Hematopoietic multipotent progenitor cell (in vitro differentiated cells): ENCODE measurements around the gene EIF4E3. TPM values are rescaled to one million over a fixed set of nuclear protein-coding genes. Genes with fewer than 3 reads are reported as not detected.

Experiments
- DNase-seq, 3 donors: peaks; one replicate each; pipeline ENCODE4 v3.0.0-alpha.2; 2011 to 2015; ENCODE audit warnings: low read depth in 2 of 3, low spot score in 2 of 3
- total RNA-seq: library from RNA; depleted of rRNA; stranded (reverse); fragments of >200 nt; gene quantifications from one replicate; pipeline ENCODE4 v1.2.3, GENCODE V29; 2012

Gene EIF4E3
- total RNA-seq, 1 donor, result 8.6 TPM

DNA sequence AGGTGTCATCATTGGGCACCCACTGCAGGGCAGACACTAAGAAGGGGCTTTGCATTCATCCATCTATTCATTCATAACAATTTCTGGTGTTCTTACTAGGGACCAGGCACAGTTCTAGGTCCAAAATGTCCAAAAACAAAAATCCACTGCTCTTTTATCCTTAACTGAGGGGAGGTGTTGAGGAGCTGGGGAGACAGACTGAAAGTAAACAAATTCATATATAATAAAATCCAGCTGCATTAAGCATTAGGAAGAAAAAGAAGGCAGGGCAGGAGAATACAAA, 1.1 kb downstream of the EIF4E3 start:
- no peak for DNase-seq

DNA sequence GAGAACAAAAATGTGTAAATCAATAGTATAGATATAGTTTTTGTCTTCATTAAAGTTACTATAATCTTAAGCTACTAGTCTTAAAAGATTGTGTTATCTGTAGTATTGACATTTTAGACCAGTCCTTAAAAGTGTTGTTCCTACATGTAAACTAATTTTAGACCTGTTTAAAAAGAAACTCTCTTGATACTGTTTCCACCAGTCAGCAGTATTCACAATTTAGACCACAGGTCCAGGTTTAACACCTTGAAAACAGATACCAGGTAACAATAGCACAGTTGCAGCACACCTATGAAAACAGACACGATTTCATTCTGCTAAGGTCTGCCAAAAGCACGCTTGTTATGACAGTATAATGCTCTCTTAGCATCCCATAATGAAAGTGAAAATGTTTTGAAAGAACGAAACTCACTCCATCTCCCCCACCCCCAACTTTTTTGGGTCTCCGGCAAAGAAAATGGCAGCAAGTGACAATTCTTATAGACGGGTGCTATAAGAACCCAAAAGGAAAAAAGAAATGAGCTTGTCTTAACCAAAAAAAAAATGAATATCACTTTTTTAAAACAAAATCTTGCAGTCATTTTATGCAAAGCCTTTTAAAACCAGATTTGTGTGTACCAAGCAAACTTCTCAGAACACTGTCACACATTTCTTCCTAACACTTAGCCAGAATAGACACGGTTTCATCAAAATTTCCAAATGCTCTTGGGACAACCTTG, 1.6 kb downstream of the EIF4E3 start:
- peak in 2 of 3 donors; percentile 52 to 79 for DNase-seq

DNA sequence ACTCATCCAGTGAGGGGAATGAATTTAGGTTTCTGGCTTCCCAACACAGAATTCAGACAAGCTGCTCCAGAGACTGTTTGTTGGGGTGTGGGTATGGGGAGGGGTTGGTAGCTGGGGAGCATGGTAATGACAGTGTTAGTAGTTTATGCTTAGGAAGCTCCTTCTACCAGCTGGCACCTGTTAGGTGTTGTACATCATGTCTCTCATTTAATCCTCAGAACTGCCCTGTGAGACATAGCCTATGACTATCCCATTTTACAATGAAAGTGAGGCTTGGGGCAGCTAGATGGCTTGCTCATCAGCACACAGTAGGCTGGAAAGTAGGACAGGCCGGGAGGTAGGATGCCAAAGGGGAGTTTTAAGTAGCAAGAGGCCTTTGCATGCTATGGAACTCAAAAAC, 2.5 kb downstream of the EIF4E3 start:
- no peak for DNase-seq

DNA sequence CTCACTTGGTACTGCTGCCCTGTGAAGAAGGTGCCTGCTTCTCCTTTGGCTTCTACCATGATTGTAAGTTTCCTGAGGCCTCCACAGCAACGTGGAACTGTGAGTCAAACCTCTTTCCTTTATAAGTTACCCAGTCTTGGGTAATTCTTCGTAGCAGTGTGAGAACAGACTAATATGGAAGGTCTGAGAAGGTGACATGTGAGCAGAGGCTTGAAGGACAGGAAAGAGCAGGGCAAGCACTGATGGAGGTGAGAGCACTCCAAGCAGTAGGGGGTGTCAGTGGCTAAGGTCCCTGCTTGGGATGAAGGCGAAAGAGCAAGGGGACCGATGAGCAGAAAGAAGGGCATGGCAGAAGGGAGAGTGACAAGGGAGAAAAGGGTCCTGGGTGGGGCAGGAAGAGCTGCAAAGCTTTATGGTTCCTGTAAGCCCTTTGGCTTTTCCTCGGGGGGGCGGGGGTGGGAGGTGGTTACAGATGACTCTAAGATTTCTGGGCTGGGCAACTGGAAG, 3.5 kb downstream of the EIF4E3 start:
- DNase-seq, result peak in 1 of 3 donors; percentile 40

DNA sequence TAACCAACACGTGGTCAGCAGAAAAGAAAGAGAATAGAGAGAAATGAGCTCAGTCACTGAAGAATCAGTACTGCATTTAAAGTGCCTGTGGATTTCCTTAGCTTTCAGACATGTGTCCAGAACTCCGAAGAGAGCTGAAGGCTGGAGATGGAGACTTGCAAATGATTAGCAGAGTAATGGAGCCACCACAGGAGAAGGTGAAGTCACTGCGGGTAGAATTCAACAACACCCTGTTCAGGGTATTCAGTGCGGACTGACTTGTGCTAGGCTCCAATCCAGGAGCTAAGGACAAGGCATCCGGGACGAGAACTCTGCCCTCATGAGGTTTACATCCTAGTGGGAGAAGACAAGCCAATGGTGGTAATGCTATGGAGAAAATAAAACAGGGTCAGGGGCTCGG, 4.2 kb downstream of the EIF4E3 start:
- DNase-seq, result no peak

DNA sequence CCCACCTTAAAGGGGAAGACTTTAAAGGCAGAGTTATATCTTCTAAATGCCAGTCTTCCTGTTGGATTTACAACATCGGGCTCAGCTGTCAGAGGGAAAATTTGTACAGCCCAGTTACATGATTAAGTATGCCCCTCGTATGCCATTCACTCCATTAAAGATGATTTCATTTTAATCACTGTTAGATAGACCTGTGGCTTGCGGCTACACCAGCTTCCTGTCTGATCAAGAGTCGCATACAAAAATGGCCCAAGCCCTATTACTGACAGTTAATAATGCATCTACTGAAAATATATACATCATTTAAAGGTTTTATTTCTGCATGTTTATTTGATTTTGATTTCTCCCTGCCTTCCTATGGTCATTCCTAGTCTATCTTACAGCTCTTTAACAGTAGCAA, 7.1 kb downstream of the EIF4E3 start:
- no peak for DNase-seq

DNA sequence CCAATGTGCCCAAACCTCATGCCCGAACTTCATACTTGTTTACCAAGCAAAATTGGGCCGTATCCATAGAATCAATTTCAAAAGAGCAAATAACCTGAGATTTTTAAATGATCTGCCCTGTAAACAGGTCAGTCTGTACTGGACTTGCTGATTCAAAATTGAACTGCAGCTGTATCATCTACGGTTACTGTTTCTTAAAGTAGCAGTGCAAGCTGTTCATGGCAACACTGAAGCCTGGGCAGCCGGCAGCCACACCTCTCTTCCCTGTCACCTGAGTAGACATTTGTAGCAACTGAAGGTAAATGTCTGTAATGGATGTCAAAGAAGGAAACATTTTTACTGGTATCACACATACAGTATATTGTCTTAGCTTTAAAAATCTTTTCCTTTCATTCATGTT, 10.6 kb downstream of the EIF4E3 start:
- no peak for DNase-seq

DNA sequence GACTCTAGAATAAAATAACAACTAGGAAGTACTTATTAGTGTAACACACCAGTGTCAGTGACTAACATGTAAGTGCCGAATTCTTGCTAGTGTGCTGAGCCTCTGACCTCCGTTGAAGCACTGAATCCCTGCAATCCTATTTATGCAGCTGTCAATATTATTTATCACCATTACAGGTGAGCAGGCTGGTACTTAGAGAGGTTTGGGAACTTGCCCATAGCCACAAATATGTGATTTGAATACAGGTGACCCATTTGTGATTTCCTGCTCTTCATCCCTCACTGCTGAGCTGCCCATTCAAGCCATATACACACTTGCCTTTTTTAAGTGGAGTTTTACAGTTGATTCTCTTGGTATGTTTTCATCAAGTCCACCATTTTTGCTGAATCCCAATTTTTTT, 12.2 kb downstream of the EIF4E3 start:
- DNase-seq, result no peak

DNA sequence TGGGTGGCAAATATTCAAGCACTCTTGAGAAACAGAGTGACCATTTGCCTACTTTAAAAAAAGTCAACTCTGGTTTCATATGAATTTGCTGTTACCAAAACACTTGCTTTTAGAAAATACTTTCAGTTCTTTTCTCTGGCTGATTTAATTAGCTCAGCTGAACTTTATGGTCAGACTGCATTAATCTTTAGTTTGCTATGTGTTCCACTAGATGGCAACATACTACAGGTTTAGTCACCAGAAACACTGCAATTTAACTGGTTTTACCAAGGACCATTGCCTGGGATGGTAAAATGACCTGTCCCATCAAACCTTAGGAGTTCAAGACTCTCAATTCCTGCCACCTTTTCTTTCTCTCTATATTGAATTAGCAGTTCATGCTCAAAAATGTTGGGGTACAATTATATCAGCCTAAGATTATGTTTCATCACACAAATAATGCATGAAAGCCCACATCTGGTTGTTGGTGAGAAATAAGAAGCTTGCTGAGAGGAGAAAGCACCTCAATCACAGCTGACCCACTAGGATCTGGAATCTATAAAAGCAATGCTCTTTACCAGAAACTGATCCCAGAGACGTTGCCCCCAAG, 14.2 kb downstream of the EIF4E3 start:
- DNase-seq, result peak in 1 of 3 donors; percentile 70

DNA sequence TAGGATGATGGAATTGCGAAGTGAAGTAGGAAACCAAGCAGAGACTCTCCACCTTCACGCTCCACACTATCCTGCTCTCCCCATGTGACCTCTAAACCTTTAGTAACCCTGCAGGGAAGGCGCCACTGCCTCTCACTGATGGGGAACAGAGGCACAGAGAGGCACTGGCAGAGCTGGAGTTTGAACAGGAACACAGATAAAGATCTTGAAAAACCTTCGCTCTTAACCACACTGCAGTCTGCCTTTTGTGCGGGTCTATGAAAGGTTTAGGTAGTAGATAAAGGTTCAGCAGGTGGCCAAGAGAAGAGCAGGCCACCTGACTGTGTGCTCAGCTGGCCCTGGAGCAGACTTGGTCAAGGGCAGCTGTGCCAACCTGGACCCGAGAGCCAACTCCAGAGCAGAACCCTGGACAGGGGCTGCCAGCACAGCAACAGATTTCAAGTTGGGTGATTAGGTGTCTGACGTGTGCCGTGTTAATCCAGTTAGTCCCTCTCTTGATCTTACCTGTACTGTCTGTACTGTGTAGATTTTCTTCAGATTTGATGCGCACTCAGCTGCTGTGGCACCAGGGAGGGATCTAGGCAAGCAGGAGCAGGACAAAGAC, 15.2 kb downstream of the EIF4E3 start:
- no peak for DNase-seq

DNA sequence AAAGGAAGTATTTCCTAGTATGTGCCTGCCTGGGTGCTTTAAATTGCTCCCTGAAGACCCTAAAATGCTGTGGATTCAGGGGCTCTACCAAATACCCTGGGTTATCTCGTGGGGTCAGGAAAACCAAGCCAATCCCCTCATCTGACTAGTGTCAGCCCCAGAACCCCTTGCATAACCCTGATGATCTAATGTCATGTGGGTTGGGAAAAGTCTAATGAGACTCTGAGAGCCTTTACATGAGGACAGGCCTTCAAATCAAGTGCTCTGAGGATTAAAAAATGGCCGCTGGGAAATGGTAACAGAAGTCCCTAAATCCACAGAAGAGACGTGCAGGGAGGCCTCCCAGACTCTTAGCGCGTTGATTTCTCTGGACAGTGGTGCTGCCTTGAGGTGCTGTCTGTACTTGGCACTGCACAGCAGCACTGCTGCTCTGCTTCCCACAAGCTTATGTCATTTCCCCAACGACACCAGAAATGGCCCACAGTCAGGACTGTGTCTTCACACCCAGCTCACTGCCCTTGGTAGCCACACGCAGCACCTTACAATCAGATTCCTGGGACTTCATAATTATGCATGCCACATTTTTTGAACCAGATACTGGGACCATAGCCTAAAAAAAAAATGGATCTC, 16.6 kb downstream of the EIF4E3 start:
- DNase-seq, result no peak

DNA sequence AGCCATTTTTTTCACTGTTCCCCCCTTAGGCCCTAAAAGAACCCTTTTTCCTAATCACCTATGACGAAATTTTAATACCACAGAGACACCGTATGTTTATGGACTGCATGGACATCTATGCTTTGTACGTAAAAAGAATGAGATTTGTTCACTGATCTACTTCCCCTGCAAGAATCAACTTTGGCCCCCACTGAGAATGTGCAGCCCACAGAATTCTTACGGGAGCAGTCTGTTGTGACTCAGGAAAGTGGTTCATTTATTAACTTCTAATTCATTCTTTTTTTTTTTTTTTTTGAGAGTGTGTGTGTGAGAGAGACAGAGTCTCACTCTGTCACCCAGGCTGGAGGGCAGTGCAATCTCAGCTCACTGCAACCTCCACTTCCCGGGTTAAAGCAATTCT, 17.6 kb downstream of the EIF4E3 start:
- no peak for DNase-seq

DNA sequence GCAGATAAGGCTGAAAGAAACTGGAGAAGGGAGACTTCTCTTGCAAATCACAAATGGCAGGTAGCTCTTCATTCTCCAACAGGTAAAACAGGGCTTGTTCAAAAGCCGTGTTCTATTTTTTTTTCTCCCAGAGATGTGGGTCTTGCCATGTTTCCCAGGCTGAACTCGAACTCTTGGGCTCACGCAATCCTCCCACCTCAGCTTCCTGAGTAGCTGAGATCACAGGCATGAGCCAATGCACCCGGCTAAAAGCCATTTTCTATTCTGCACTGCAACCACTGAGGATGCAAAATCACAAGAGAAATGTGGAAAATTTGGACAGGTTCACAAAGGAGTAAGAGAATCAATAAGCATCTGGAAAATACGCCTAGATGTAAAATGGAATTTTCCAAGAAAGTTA, 19.5 kb downstream of the EIF4E3 start:
- DNase-seq, result no peak

DNA sequence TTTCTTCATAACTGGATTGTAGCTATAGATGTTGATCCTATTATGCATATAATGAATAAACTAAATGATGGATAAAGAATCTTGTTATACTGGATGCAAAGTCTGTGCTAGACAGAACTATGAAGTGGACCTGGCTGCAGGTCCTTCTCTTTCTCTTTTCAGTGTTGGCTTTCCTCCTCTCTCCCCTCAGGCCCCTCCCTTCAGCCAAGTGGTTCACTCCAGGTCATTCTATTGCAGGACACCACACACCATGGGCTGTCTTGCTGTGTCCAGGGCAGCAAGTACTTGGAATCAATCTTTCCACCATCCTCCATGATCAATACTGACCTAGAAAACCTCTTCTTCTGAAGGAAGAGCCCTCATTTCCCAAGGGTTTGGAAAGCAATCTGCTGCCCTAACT, 20.3 kb downstream of the EIF4E3 start:
- no peak for DNase-seq

DNA sequence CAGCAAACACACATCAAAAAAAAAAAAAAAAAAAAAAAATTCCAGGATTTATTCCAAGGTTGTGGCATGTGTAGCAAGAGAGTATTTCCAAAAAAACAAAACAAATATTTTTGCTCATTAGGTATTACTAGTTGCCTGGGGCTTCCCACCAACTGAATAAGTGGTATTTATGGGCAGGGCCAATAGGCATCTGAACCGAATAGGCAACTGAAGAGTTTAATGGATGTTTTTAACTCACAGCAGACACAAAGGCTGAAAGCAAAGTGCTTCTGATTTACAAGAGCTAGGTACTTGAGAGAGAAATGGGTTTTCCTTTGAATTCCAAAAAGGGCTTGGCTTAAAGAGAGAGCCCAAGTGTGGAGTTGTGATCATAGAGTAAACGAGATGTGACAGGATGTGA, 21.4 kb downstream of the EIF4E3 start:
- DNase-seq, result no peak

DNA sequence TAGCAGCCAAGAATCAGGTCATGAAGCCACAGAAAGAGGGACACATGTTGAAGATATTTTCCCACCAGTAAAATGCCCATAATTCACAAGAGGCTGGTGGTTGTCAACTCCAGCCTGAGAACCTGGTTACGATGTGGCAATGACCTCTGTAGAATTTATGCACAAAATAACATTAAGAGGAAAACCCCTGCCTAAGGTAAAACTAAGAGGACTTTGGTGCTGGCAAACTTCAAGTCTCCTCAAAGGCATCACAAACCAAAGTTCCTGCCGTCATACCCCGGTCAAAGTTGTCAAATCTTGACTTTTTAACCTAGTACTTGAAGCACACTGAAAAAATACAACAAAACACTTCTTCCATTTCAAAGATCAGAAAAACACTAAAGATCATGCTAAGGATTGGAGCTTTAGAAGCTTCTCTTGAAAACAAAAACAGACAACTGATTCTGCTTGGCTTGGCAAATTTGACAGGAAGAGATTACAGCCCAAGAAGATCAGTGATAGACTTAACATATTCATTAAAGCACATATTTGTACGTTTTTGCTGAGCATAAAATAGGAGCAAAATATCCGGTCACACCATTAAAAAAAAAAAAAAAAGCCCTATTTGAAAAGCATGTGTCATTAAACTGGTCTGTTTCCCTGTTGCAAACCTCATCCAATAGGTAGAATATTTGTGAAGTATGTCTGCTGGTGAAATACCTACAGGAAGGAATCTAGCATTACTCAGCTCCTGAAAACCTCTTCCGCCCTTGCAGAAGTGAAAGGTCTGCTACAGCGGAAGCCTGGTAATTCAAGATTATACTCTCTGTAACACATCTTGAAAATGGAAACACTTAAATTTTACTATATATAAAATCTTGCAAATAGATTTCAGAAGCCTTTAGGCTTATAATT, 22.8 kb downstream of the EIF4E3 start:
- peak in 2 of 3 donors; percentile 92 to 95 for DNase-seq

DNA sequence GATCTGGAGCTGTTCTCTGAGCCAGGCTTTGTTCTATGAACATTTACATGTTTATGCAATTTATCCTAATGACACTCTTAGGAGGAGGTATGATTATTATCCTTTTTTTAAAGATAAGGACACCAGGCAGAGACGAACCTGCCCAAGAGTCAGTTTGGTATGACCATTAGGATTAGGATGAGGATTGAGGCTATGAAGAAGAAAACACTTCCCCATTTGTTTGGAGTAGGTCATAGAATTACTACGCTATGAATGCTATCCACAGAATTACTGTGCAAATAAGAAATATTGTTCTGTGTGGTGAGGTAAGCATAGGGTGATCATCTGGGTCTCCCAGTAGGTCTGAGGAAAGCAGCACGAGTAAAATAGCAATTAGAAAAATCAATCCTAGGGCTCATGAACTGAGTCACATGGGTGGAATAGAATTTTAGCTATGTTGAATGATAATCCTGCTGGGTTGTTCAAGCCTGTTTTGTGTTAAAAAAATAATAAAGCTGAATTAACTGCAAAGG, 23.9 kb downstream of the EIF4E3 start:
- DNase-seq, result no peak

DNA sequence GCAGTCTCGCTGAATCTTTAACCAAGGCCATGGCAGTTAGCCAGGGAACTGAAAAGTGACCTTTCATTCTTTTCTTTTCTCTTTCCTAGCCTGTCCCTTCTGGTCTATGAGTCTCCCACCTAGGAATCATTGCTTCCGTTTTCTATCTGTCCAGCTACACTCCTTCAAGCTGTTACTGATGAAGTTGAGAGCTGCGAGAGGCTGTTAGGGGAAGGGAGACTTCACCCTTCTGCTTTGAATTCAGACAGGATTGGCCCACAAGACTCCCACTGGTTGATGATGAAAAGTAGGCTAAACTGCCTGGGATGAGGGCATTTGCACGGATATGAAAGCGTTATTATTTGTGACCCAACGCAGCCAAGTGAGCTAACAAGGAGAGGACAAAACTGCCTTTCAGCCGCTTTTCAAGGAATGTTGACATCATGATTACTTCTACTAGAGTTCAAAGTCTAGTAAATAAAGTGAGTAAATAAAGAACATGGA, 30.2 kb downstream of the EIF4E3 start:
- DNase-seq, result no peak

DNA sequence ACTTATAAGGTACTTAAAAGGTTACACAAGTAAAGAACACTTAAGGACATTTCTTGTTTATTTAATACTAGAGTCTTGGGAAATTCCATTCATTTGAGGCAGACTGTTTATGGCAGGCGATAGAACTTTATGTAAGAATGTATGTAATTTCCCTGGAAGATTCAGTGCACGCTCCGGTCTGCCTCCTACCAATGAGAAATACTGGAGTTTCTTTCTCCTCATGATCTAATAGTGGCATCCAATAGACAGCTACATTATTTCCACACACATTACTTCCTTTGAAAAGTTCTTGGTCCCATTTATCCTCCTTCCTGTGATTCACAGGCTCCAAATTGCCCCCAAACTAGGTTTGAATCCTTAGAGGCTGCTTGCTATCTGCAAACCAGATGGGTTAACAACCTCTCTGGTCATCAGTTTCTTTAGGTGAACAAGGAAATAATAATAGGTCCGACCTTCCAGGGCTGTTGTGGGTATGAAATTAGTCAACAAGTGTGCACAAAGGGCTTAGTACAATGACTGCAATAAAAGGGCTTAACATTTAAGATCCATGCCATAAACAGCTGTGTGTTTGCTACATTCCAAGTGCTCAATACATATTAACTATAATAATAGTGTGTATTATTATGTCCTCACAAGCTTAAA, 30.7 kb downstream of the EIF4E3 start:
- no peak for DNase-seq

DNA sequence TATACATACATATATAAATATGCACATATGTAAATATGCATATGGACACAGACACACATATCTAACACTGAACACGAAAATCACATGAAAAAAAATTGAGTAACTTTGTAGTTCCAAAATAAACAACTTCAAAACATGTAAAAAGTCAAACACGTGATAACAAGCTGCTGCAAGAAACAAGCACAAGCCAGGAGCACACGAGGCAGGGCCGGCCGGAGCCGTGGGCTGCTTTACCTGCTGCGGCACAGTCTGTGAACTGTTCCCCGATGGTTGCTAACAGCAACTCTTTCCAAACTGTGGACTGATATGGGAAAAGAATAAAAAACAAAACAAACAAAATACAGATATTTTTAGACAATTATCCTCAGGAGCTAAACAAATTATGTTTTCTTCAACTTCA, 31.6 kb downstream of the EIF4E3 start:
- DNase-seq, result no peak
